Stimulated activated CD8-positive, alpha-beta memory T cell treated with anti-CD3 and anti-CD28 coated beads, Interleukin-4, amount 100 ng/mL, for 1 hour (primary cell): ENCODE results near the gene LRRC37A.
"Not testable (repeated sequence)": the region's sequence is repeated elsewhere in the genome, so short reads cannot be mapped to it uniquely, and the experiment has no call there.

Experiments
- DNase-seq, 2 donors: peaks; one replicate each; pipeline ENCODE4 v3.0.0-alpha.2; 2020; ENCODE audit warnings: low read depth in 2 of 2, low spot score in 1 of 2

LRRC37A gene

GRCh38 chr17:46286764-46287221, 8.1 kb upstream of the LRRC37A start:
- peak in 1 of 2 donors; percentile 40 for DNase-seq

- DNase-seq: not testable (repeated sequence)
Measured at GRCh38 chr17:46287587-46287986, 7.3 kb upstream of the LRRC37A start.

GRCh38 chr17:46290906-46291546, 3.9 kb upstream of the LRRC37A start:
- not testable (repeated sequence) for DNase-seq

- DNase-seq: not testable (repeated sequence)
Measured at GRCh38 chr17:46291618-46292017, 3.3 kb upstream of the LRRC37A start.

- not testable (repeated sequence) for DNase-seq
Measured at GRCh38 chr17:46341220-46341619, 46.3 kb downstream of the LRRC37A start.

- not testable (repeated sequence) for DNase-seq
Measured at GRCh38 chr17:46342131-46342530, 47.2 kb downstream of the LRRC37A start.

GRCh38 chr17:46348345-46348744, 53.4 kb downstream of the LRRC37A start:
- DNase-seq: not testable (repeated sequence)

GRCh38 chr17:46349060-46349459, 54.1 kb downstream of the LRRC37A start:
- DNase-seq: not testable (repeated sequence)

GRCh38 chr17:46353856-46354255, 58.9 kb downstream of the LRRC37A start:
- DNase-seq: not testable (repeated sequence)

GRCh38 chr17:46361145-46361735, 66.3 kb downstream of the LRRC37A start:
- DNase-seq: not testable (repeated sequence)

GRCh38 chr17:46361755-46362154, 66.8 kb downstream of the LRRC37A start, which contains the start of gene ARL17B:
TSS of gene ARL17B (minus strand) at chr17:46361766. CDS start at chr17:46358397, 3,369 bp downstream.
- DNase-seq: peak; percentile 1 to 86

GRCh38 chr17:46367520-46367919, 72.6 kb downstream of the LRRC37A start:
- DNase-seq: not testable (repeated sequence)

GRCh38 chr17:46372236-46373229, 77.6 kb downstream of the LRRC37A start:
- not testable (repeated sequence) for DNase-seq

- not testable (repeated sequence) for DNase-seq
Measured at GRCh38 chr17:46373418-46373817, 78.5 kb downstream of the LRRC37A start.

- DNase-seq: not testable (repeated sequence)
Measured at GRCh38 chr17:46383118-46383517, 88.2 kb downstream of the LRRC37A start.

GRCh38 chr17:46385491-46385890, 90.6 kb downstream of the LRRC37A start:
- not testable (repeated sequence) for DNase-seq
